CD14-positive monocyte (primary cell): Measurements from ENCODE around the gene CYB5D1. TPM values are rescaled to one million over a fixed set of nuclear protein-coding genes. Genes with fewer than 3 reads are reported as not detected.

ENCODE experiments used
- DNase-seq, 3 donors: peaks; one replicate each; pipeline ENCODE4 v3.0.0-alpha.2; 2011 to 2022
- H2AFZ ChIP-seq: 2 replicates; pipeline ENCODE4 v1.6.0; 2012; ENCODE audit warnings: mild to moderate bottlenecking, low read depth, low read length, inconsistent platforms; ENCODE audit not compliant: insufficient read depth, poor library complexity, severe bottlenecking
- H3K27ac ChIP-seq, 2 donors: 1 replicate in 1 of 2; 2 replicates in 1 of 2; pipeline ENCODE4 v1.5.1; 2012 to 2013; ENCODE audit warnings: low read length in 2 of 2, control low read depth in 1 of 2, inconsistent platforms in 1 of 2, low read depth in 1 of 2, mild to moderate bottlenecking in 1 of 2
- H3K27me3 ChIP-seq, 2 donors: one replicate each; pipeline versions ENCODE4 v1.6.0 to v1.6.1; 2011 to 2013; ENCODE audit warnings: low read length in 2 of 2; ENCODE audit not compliant: control insufficient read depth in 2 of 2, insufficient read depth in 2 of 2
- H3K36me3 ChIP-seq, 2 donors: replicated peaks in 1 of 2; 1 replicate in 1 of 2; 2 replicates in 1 of 2; pipeline versions ENCODE4 v1.5.1 to v1.6.1; 2012 to 2013; ENCODE audit warnings: low read length in 2 of 2, control low read depth in 1 of 2, inconsistent platforms in 1 of 2, mild to moderate bottlenecking in 1 of 2; ENCODE audit not compliant: insufficient read depth in 2 of 2, control insufficient read depth in 1 of 2
- H3K4me1 ChIP-seq, 2 donors: 1 replicate in 1 of 2; 2 replicates in 1 of 2; pipeline versions ENCODE4 v1.5.1 to v1.6.1; 2012 to 2013; ENCODE audit warnings: low read length in 2 of 2, control low read depth in 1 of 2, inconsistent platforms in 1 of 2, mild to moderate bottlenecking in 1 of 2, moderate library complexity in 1 of 2; ENCODE audit not compliant: insufficient read depth in 2 of 2, control insufficient read depth in 1 of 2
- H3K4me2 ChIP-seq: replicated peaks from 2 replicates; pipeline ENCODE3; 2012; ENCODE audit warnings: low read length, moderate library complexity, mild to moderate bottlenecking; ENCODE audit not compliant: poor library complexity, severe bottlenecking; ENCODE audit errors: extremely low read depth
- H3K4me3 ChIP-seq, 3 experiments: fragments of 200-600 bp in 1 of 3; sonication (generic) in 1 of 3; replicated peaks in 1 of 3; 1 replicate in 2 of 3; 2 replicates in 1 of 3; pipeline ENCODE4 v1.5.1; 2011 to 2013; ENCODE audit warnings: low read length in 3 of 3, mild to moderate bottlenecking in 3 of 3, control low read depth in 2 of 3, low read depth in 2 of 3, inconsistent platforms in 1 of 3, moderate library complexity in 1 of 3
- H3K79me2 ChIP-seq: 2 replicates; pipeline ENCODE4 v1.6.0; 2012; ENCODE audit warnings: mild to moderate bottlenecking, control low read depth, inconsistent platforms, low read length, moderate library complexity; ENCODE audit not compliant: insufficient read depth
- H3K9ac ChIP-seq: 2 replicates; pipeline ENCODE4 v1.6.0; 2017; ENCODE audit warnings: low read length, mild to moderate bottlenecking; ENCODE audit not compliant: insufficient read depth, poor library complexity, severe bottlenecking
- H3K9me3 ChIP-seq, 2 donors: replicated peaks in 1 of 2; 1 replicate in 1 of 2; 2 replicates in 1 of 2; pipeline versions ENCODE4 v1.5.1 to v1.6.1; 2012 to 2013; ENCODE audit warnings: low read length in 2 of 2, control low read depth in 1 of 2; ENCODE audit not compliant: control insufficient read depth in 1 of 2, insufficient read depth in 1 of 2
- H4K20me1 ChIP-seq: 2 replicates; pipeline ENCODE4 v1.6.0; 2012; ENCODE audit warnings: mild to moderate bottlenecking, low read length, control low read depth, moderate library complexity; ENCODE audit not compliant: insufficient read depth
- H3K27ac Mint-ChIP-seq, 7 donors: one replicate each; pipeline ENCODE4 v1.8.0; 2020; ENCODE audit warnings: mild to moderate bottlenecking in 7 of 7, mixed read lengths in 7 of 7, moderate library complexity in 6 of 7, inconsistent platforms in 2 of 7
- H3K27me3 Mint-ChIP-seq, 3 donors: one replicate each; pipeline ENCODE4 v1.8.0; 2021 to 2022; ENCODE audit warnings: low read depth in 3 of 3, mild to moderate bottlenecking in 3 of 3, mixed read lengths in 3 of 3, moderate library complexity in 3 of 3, inconsistent platforms in 1 of 3
- H3K36me3 Mint-ChIP-seq, 2 donors: one replicate each; pipeline ENCODE4 v1.8.0; 2020; ENCODE audit warnings: mixed read lengths in 2 of 2, inconsistent platforms in 1 of 2, mild to moderate bottlenecking in 1 of 2
- H3K4me1 Mint-ChIP-seq: one replicate; pipeline ENCODE4 v1.8.0; 2020; ENCODE audit warnings: mild to moderate bottlenecking, mixed read lengths
- H3K4me3 Mint-ChIP-seq, 2 donors: one replicate each; pipeline ENCODE4 v1.8.0; 2020; ENCODE audit warnings: mild to moderate bottlenecking in 2 of 2, mixed read lengths in 2 of 2, moderate library complexity in 1 of 2
- H3K9me3 Mint-ChIP-seq, 7 donors: one replicate each; pipeline ENCODE4 v1.8.0; 2020 to 2022; ENCODE audit warnings: mixed read lengths in 7 of 7, mild to moderate bottlenecking in 6 of 7, moderate library complexity in 6 of 7, inconsistent platforms in 2 of 7
- CTCF ChIP-seq: fragments of 200-600 bp; IDR thresholded peaks from one replicate; pipeline ENCODE4 v1.8.0; 2022; ENCODE audit warnings: antibody characterized with exemption, mild to moderate bottlenecking
- WGBS: methylation state at CpG from one replicate; pipeline ENCODE4 v1.1.5; 2013; ENCODE audit warnings: missing lambda C conversion rate; ENCODE audit not compliant: insufficient coverage; 5-methylcytosine and 5-hydroxymethylcytosine counted together
- intact Hi-C, 2 donors: fragments of 100-400 bp; cut with micrococcal nuclease; formaldehyde crosslinking; loops; one replicate each; pipeline versions ENCODE4 v1.15.0 to v1.15.1; 2023
- polyA plus RNA-seq, 3 donors: library from polyadenylated mRNA; depleted of rRNA in 1 of 3; unstranded in 2 of 3; stranded (reverse) in 1 of 3; fragments of 300-500 nt in 2 of 3; fragments of >200 nt in 1 of 3; fragmentation: Illumina TruSeq in 2 of 3; gene quantifications; 1 replicate in 2 of 3; 2 replicates in 1 of 3; pipeline ENCODE4 v1.2.3, GENCODE V29; 2012 to 2021

Gene CYB5D1
- polyA plus RNA-seq, 3 donors: 0.50 to 4.8 (median 0.98) TPM

DNA sequence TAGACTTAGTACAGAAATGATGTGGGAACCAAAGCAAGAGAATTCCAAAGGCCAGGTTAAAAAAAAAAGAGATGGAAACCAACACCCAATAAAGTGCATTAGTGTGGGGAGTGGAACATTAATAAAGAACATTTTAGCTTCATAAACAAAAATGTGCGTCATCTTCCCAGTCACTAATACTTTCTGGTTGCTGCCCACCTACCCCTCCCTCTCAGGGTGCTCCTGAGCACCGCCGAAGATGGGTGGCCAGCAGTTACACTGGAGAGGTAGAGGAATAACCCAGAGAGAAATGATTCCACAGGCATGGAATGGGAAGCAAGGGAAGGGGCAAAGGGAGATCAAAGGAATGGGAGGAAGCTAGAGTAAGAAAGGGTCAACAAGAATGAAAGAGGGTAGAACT, 24.8 kb downstream of the CYB5D1 start:
- H3K4me3 ChIP-seq: peak overlapping the region in 1 of 3 experiments; percentile 8
- no peaks in the 10 kb centered on the region for H3K27me3 ChIP-seq
- H3K79me2 ChIP-seq: peaks cover 61% of the 10 kb centered on the region
- H3K27ac ChIP-seq: no peak overlapping the region
- H3K4me1 ChIP-seq: peaks cover 56 to 67% of the 10 kb centered on the region in 2 donors
- Mint-ChIP-seq H3K27ac (no peak overlapping the region), H3K9me3 (no peaks in the 10 kb centered on the region), H3K27me3 (no peaks in the 10 kb centered on the region), H3K4me3 (no peak overlapping the region), H3K36me3 (peaks cover 0 to 2% of the 10 kb centered on the region in 2 donors), H3K4me1 (peaks cover 5% of the 10 kb centered on the region)
- H3K4me2 ChIP-seq: peak overlapping the region; percentile 46
- no peaks in the 10 kb centered on the region for H4K20me1 ChIP-seq
- H3K9ac ChIP-seq: no peak overlapping the region
- no peaks in the 10 kb centered on the region for H3K9me3 ChIP-seq
- DNase-seq: no peak
- no peak for TF ChIP-seq CTCF
- intact Hi-C loops: no loop called here
- no peak overlapping the region for H2AFZ ChIP-seq
- no peaks in the 10 kb centered on the region for H3K36me3 ChIP-seq
- WGBS: no CpG with 5 or more reads among the region's 3 CpGs

- Histone ChIP-seq H2AFZ (peak overlapping the region; percentile 38), H3K79me2 (peaks cover 66% of the 10 kb centered on the region), H3K27me3 (no peaks in the 10 kb centered on the region), H3K27ac (no peak overlapping the region), H3K9me3 (no peaks in the 10 kb centered on the region), H3K4me2 (peak overlapping the region; percentile 56), H4K20me1 (peaks cover 6% of the 10 kb centered on the region), H3K4me3 (peak overlapping the region; percentile 5 to 58 (median 14)), H3K9ac (no peak overlapping the region), H3K36me3 (no peaks in the 10 kb centered on the region), H3K4me1 (peaks cover 66 to 78% of the 10 kb centered on the region in 2 donors)
- no CpG with 5 or more reads among the region's 3 CpGs for WGBS
- Mint-ChIP-seq H3K4me1 (peaks cover 5% of the 10 kb centered on the region), H3K4me3 (peak overlapping the region; percentile 9 to 65), H3K27ac (peak overlapping the region in 5 of 7 donors; percentile 22 to 83 (median 63)), H3K9me3 (no peaks in the 10 kb centered on the region), H3K36me3 (no peaks in the 10 kb centered on the region), H3K27me3 (no peaks in the 10 kb centered on the region)
- TF ChIP-seq CTCF: no peak
- DNase-seq: peak in 2 of 3 donors; percentile 23 to 44
- intact Hi-C loops: no loop called here
Observed at GRCh38 chr17:7883781-7884386, 26.1 kb downstream of the CYB5D1 start.
